ES-I3 (cell line): Measurements from ENCODE around the gene NBPF3.
"Not testable (repeated sequence)": the region's sequence is repeated elsewhere in the genome, so short reads cannot be mapped to it uniquely, and the experiment has no call there.

Experiments
- H3K36me3 ChIP-seq: 2 replicates; pipeline ENCODE4 v1.6.1; 2013; ENCODE audit warnings: mild to moderate bottlenecking, low read length, control low read depth, moderate library complexity; ENCODE audit not compliant: insufficient read depth
- H3K4me1 ChIP-seq: 2 replicates; pipeline ENCODE4 v1.6.1; 2013; ENCODE audit warnings: mild to moderate bottlenecking, control low read depth, low read length; ENCODE audit not compliant: insufficient read depth
- H3K9ac ChIP-seq: 2 replicates; pipeline ENCODE4 v1.6.1; 2013; ENCODE audit warnings: low read depth, mild to moderate bottlenecking, low read length, moderate library complexity
- H3K9me3 ChIP-seq: 2 replicates; pipeline ENCODE4 v1.6.1; 2013; ENCODE audit warnings: mild to moderate bottlenecking, low read length, moderate library complexity; ENCODE audit not compliant: control insufficient read depth, insufficient read depth

Gene NBPF3

GRCh38 chr1:21454904-21455303 is 15.0 kb downstream of the NBPF3 start:
- not testable (repeated sequence) for H3K4me1 ChIP-seq, H3K36me3 ChIP-seq, H3K9ac ChIP-seq, H3K9me3 ChIP-seq

DNA sequence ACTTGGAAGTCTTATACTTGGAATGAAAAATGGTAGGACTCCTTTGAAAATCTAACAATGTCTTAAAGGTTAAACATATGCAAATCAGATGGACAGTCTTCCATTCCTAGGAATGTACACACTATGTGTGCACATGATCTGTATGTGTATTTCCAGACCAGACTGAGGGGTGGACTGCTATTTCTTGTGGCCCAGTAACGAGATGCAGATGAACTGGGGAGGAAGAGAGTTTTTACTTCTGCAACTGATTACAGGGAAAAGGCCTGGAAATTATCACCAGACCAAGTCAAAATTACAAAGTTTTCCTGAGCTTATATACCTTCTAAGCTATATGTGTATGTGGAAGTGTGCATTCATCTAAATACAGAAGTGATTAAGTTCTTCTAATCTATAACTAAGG is 17.7 kb downstream of the NBPF3 start:
- H3K4me1 ChIP-seq, result no peaks in the 10 kb centered on the region
- H3K36me3 ChIP-seq, result no peaks in the 10 kb centered on the region
- H3K9me3 ChIP-seq, result no peaks in the 10 kb centered on the region
- H3K9ac ChIP-seq, result no peak overlapping the region

DNA sequence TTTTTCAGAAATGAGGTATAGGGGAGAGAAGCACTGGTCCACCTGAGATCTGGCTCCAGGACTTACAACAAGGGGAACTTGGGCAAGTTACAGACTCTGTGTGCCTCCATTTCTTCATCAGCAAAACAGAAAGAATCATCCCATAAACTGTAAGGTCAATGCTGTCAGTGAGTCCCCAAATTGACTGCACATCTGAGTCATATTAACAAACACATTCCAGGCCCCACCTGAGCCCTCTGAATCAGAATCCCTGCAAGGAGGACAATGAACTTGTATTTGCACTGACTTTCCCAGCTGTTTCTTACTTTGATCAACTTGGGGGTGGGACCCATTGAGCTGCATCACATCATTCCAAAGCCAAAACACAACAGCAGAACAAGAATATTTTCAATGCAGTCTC is 25.2 kb downstream of the NBPF3 start:
- H3K9ac ChIP-seq, H3K36me3 ChIP-seq, H3K4me1 ChIP-seq, H3K9me3 ChIP-seq: not testable (repeated sequence)

DNA sequence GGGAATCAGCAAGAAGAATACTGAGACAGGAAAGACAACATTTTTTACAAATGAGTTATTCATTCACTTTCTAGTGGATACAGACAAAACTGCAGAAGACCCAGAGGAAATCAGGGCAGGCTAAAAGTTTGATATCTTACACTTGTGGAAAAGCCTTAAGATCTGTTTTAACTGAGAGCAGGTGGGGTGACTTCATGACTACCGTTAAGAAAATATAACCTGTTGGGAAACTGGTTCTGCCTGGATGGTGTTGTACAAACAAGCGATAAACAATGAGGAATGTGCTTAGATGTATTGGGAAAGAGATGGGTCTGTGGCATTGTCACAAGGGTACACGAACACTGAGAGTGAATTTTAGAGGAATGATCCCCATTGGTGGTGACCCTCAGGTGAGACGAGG is 28.0 kb downstream of the NBPF3 start:
- H3K9me3 ChIP-seq, H3K4me1 ChIP-seq, H3K9ac ChIP-seq, H3K36me3 ChIP-seq: not testable (repeated sequence)

- peaks cover 10% of the 10 kb centered on the region; the same call in 1 of the 2 replicates for H3K4me1 ChIP-seq
- H3K36me3 ChIP-seq, result no peaks in the 10 kb centered on the region
- no peak overlapping the region for H3K9ac ChIP-seq
- no peaks in the 10 kb centered on the region for H3K9me3 ChIP-seq
These were observed 28.7 kb downstream of the NBPF3 start for GRCh38 chr1:21468599-21468998.

GRCh38 chr1:21469581-21469980 is 29.6 kb downstream of the NBPF3 start:
- Histone ChIP-seq H3K36me3 (no peaks in the 10 kb centered on the region), H3K9me3 (no peaks in the 10 kb centered on the region), H3K9ac (no peak overlapping the region), H3K4me1 (peaks cover 10% of the 10 kb centered on the region; the same call in 1 of the 2 replicates)

DNA sequence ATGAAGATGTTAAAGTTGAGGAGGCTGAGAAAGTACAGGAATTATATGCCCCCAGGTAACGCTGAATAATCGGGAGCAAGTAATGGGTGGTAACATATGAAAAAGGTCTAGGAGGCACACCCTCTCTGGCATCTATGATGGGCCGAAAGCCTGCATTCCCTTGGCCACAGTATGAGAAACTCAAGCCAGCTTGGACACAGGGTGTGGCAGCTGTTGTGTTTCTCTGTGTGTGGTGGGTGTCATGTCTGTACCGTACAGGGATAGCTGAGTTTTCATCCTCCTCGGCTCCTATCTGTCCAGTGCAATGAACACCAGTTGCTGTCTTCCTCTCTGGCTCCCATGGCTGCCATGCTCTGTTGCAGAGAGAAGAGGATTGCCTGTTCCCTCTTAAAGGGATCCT is 32.9 kb downstream of the NBPF3 start:
- H3K9ac ChIP-seq, result no peak overlapping the region
- no peaks in the 10 kb centered on the region for H3K9me3 ChIP-seq
- H3K4me1 ChIP-seq, result peaks cover 7% of the 10 kb centered on the region; the same call in 1 of the 2 replicates
- no peaks in the 10 kb centered on the region for H3K36me3 ChIP-seq

DNA sequence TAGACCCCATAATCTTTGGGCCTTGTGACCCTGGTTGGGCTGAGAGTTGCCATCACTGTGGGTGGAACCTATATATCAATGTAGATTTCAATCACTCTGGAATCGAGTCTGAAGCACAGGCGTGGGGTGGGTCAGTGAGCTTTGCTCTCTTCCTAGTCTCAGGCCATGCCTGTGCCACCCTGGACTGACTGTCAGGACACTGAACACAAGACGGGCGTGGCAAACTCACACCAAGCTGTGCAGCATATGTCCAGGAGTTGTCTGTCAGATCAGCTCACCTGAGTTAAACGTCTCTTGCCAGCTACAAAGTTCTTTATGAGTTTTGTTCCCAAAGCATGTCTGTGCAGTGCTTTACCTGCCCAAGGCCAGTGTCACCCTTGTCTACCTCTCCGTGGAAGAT is 38.4 kb downstream of the NBPF3 start:
- no peaks in the 10 kb centered on the region for H3K9me3 ChIP-seq
- no peaks in the 10 kb centered on the region; the same call in 1 of the 2 replicates for H3K36me3 ChIP-seq
- H3K4me1 ChIP-seq, result no peaks in the 10 kb centered on the region
- H3K9ac ChIP-seq, result no peak overlapping the region

DNA sequence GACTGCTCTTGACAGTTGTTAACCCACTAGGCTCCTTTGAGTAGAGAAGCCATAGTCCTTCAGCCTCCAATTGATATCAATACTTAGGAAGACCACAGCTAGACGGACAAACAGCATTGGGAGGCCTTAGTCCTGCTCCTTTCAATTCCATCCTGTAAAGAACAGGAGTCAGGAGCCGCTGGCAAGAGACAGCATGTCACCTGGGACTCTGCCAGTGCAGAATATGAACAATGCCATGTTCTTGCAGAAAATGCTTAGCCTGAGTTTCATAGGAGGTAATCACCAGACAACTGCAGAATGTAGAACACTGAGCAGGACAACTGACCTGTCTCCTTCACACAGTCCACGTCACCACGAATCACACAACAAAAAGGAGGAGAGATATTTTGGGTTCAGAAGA is 43.9 kb downstream of the NBPF3 start:
- H3K36me3 ChIP-seq, H3K4me1 ChIP-seq: not testable (repeated sequence)

DNA sequence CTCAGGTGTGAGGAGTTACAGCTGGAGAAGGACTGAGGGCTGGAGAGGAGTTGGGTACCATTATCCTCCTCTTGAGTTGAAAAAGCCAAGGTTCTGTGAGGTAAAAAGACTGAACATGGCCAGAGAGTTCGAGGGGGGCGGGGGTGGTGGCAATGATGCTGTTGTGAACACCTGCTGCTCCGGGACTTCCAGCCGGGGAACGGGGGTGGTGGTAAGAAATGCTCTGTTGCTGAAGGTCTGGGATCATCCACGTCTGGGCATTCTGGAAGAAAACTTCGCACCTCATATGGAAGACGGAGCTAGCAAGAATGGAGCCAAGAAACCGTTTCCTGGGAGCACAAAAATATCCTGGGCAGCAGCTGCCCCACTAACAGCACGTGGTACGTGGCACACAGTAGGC is 49.2 kb downstream of the NBPF3 start:
- peaks cover 4% of the 10 kb centered on the region; the same call in 1 of the 2 replicates for H3K4me1 ChIP-seq
- H3K9ac ChIP-seq, result no peak overlapping the region
- H3K36me3 ChIP-seq, result no peaks in the 10 kb centered on the region
- peaks cover 3% of the 10 kb centered on the region for H3K9me3 ChIP-seq

More for the DNA sequence above, 43.9 kb downstream of the NBPF3 start:
- H3K9me3 ChIP-seq, H3K9ac ChIP-seq: not testable (repeated sequence)

DNA sequence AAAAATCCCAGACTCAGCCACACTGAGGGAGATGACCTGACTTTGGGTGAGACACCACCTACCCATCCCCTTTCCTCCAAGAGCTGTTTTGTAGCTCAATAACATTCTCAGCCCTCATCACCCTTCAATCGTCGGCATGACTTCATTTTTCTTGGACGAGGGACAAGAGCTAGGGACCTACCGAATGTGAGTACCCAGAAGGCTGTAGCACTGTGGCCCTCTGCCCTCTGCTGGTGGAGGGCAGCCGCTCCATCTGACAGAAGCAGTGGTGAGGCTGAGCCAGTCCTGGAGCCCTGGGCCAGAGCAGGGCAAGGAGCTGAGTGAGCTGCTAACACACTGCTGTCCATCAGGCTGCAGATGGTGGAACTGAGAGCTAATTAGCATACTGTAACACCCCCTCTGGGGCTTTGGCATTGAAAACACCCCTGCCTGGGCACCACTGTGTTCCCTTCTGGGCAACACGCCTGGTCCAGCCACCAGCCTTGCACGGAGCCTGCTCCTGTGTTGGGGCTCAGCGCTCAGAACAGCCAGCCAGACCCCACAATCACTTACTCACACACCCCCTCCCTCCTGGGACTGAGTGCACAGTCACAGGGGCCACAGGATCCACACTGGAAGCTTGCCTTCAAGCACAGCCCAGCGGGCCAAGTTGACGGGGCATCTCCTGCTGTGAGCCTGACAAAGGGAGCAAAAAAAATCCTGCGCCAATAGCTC is 51.0 kb downstream of the NBPF3 start:
- no peak overlapping the region for H3K9ac ChIP-seq
- H3K9me3 ChIP-seq, result peaks cover 3% of the 10 kb centered on the region
- H3K4me1 ChIP-seq, result peaks cover 4% of the 10 kb centered on the region; the same call in 1 of the 2 replicates
- no peaks in the 10 kb centered on the region for H3K36me3 ChIP-seq

DNA sequence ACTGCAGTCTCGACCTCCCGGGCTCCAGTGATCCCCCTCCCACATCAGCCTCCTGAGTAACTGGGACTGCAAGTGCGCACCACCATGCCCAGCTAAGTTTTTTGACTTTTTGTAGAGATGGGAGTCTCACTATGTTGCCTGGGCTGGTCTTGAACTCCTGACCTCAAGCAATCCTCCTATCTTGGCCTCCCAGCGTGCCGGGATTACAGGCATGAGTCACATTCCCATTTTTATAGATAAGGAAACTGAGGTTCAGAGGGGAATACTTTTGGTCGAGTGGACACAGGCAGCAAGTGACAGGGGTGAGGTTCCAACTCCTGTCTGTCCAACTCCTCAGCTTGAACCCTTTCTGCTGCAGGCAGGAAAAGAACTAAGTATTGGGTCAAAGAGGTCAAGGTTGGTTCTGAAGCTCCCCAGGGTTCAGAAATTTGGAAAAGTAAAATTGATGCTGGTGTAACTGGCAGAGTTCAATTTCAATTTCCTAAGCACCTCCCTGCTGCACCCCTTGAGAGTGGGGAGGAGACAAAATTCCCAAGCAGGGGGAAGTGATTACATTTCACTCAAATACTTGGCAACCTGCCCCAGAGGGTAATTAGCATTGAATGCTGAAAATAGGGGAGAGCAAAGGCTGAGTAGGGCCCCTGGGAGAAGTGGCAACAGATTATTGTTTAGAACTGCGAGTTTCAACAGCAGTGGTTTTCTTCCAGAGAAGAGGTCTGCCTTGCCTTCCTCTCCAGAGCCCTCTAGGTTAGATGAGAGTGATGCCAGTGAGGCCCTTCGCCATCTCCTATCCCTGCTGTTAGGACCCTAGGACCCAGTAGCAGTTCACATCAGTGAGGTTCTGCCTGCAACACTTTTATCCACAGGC is 51.8 kb downstream of the NBPF3 start:
- Histone ChIP-seq H3K36me3 (no peaks in the 10 kb centered on the region), H3K9ac (no peak overlapping the region), H3K9me3 (peaks cover 3% of the 10 kb centered on the region), H3K4me1 (peaks cover 4% of the 10 kb centered on the region; the same call in 1 of the 2 replicates)

DNA sequence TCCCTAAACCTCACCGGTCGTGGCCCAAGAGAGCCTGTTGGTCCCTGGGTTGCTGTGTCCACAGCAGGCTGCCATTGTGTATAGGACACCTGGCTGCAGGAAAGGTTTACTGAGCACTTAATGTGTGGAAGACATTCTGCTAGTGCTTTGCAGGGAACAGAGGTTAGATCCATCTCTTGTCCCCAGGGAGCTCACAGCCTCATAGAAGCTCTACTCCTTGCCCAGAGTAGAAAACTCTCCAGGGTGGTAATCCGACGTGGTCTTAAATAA is 52.4 kb downstream of the NBPF3 start:
- H3K36me3 ChIP-seq, result no peaks in the 10 kb centered on the region
- H3K9me3 ChIP-seq, result peaks cover 3% of the 10 kb centered on the region
- H3K9ac ChIP-seq, result no peak overlapping the region
- peaks cover 4% of the 10 kb centered on the region; the same call in 1 of the 2 replicates for H3K4me1 ChIP-seq

DNA sequence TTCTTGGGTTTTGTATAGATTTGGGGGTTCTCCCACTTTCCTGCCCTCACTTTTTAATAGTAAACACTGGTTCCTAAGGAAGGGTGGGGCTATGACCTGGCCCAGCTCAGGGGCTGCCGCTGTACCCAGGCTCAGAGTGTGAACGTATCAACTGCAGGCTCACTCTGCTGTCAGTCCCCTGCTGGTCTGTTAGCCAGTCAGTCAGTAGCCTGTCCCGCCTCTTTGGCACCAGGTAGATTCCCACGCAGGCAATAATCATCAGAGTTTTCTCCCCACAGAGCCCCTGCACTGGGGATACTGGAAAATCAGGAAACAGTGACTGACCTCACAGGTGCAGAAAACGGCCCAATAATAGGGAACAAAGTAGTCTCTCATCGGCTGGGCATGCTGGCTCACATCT is 54.3 kb downstream of the NBPF3 start:
- Histone ChIP-seq H3K36me3 (no peaks in the 10 kb centered on the region), H3K4me1 (peaks cover 7% of the 10 kb centered on the region; the same call in 1 of the 2 replicates), H3K9ac (no peak overlapping the region), H3K9me3 (peaks cover 3% of the 10 kb centered on the region; the same call in 1 of the 2 replicates)

- peaks cover 3% of the 10 kb centered on the region; the same call in 1 of the 2 replicates for H3K9me3 ChIP-seq
- H3K36me3 ChIP-seq, result no peaks in the 10 kb centered on the region
- H3K4me1 ChIP-seq, result peaks cover 7% of the 10 kb centered on the region; the same call in 1 of the 2 replicates
- H3K9ac ChIP-seq, result no peak overlapping the region
These were observed 55.4 kb downstream of the NBPF3 start for GRCh38 chr1:21495225-21495820.
